Neural progenitor cell (in vitro differentiated cells): Measurements from ENCODE around the gene CSE1L. TPM values are rescaled to one million over a fixed set of nuclear protein-coding genes. Genes with fewer than 3 reads are reported as not detected.
"Not testable (repeated sequence)": the region's sequence is repeated elsewhere in the genome, so short reads cannot be mapped to it uniquely, and the experiment has no call there.

Source experiments
- DNase-seq: peaks from one replicate; pipeline ENCODE4 v3.0.0-alpha.2; 2016; ENCODE audit warnings: low spot score
- H2AFZ ChIP-seq: fragments of 200-600 bp; sonication (generic); replicated peaks from 2 replicates; pipeline ENCODE4 v1.6.1; 2016; ENCODE audit warnings: antibody characterized with exemption
- H3F3A ChIP-seq: fragments of 200-600 bp; sonication (generic); 2 replicates; pipeline ENCODE4 v1.6.1; 2016; ENCODE audit warnings: antibody characterized with exemption, low read depth
- H3K27ac ChIP-seq: fragments of 200-600 bp; sonication (generic); 2 replicates; pipeline ENCODE4 v1.5.1; 2016; ENCODE audit warnings: mild to moderate bottlenecking
- H3K27me3 ChIP-seq: fragments of 200-600 bp; sonication (generic); 2 replicates; pipeline ENCODE4 v1.6.1; 2016; ENCODE audit warnings: mild to moderate bottlenecking, moderate library complexity
- H3K36me3 ChIP-seq: fragments of 200-600 bp; sonication (generic); 2 replicates; pipeline ENCODE4 v1.5.1; 2016
- H3K4me1 ChIP-seq: fragments of 200-600 bp; sonication (generic); 2 replicates; pipeline ENCODE4 v1.6.1; 2016; ENCODE audit warnings: mixed run types
- H3K4me2 ChIP-seq: fragments of 200-600 bp; sonication (generic); 2 replicates; pipeline ENCODE4 v1.6.1; 2016
- H3K4me3 ChIP-seq: fragments of 200-600 bp; sonication (generic); 2 replicates; pipeline ENCODE4 v1.5.1; 2016
- H3K79me2 ChIP-seq: fragments of 200-600 bp; sonication (generic); 2 replicates; pipeline ENCODE4 v1.6.1; 2016; ENCODE audit warnings: low read depth
- H3K9ac ChIP-seq: fragments of 200-600 bp; sonication (generic); 2 replicates; pipeline ENCODE4 v1.6.1; 2016
- H3K9me3 ChIP-seq: fragments of 200-600 bp; sonication (generic); 2 replicates; pipeline ENCODE4 v1.5.1; 2016; ENCODE audit warnings: low read depth
- H4K20me1 ChIP-seq: fragments of 200-600 bp; sonication (generic); 2 replicates; pipeline ENCODE4 v1.6.1; 2016; ENCODE audit warnings: low read depth
- H3K27ac Mint-ChIP-seq: 3 replicates; pipeline ENCODE4 v1.8.0; 2021; ENCODE audit warnings: mixed read lengths
- H3K27me3 Mint-ChIP-seq: 2 replicates; pipeline ENCODE4 v1.8.0; 2022; ENCODE audit warnings: low read depth, mild to moderate bottlenecking, inconsistent platforms, moderate library complexity, mixed read lengths; ENCODE audit not compliant: insufficient read depth
- H3K36me3 Mint-ChIP-seq: 3 replicates; pipeline ENCODE4 v1.8.0; 2021; ENCODE audit warnings: mixed read lengths
- H3K4me1 Mint-ChIP-seq: 3 replicates; pipeline ENCODE4 v1.8.0; 2021; ENCODE audit warnings: mixed read lengths
- H3K4me3 Mint-ChIP-seq: 3 replicates; pipeline ENCODE4 v1.8.0; 2021; ENCODE audit warnings: mild to moderate bottlenecking, moderate library complexity, mixed read lengths
- H3K9me3 Mint-ChIP-seq: 3 replicates; pipeline ENCODE4 v1.8.0; 2020; ENCODE audit warnings: mixed read lengths
- EZH2 ChIP-seq: fragments of 200-600 bp; sonication (generic); IDR thresholded peaks from 2 replicates; pipeline ENCODE4 v1.6.1; 2017; ENCODE audit warnings: antibody characterized with exemption, mild to moderate bottlenecking, moderate library complexity
- EZH2phosphoT487 ChIP-seq: fragments of 200-600 bp; sonication (generic); IDR thresholded peaks from 2 replicates; pipeline ENCODE4 v1.6.1; 2017; ENCODE audit warnings: antibody characterized with exemption
- total RNA-seq: library from RNA; depleted of rRNA; stranded (reverse); fragments of >200 nt; gene quantifications from 2 replicates; pipeline ENCODE4 v1.2.3, GENCODE V29; 2015; ENCODE audit warnings: low replicate concordance
- TF ChIP-seq, protein P1 (sequence below): fragments of 200-600 bp; sonication (generic); IDR thresholded peaks from 2 replicates; pipeline ENCODE4 v1.5.1; 2017; ENCODE audit warnings: antibody characterized with exemption, mild to moderate bottlenecking

CSE1L gene
- total RNA-seq, 1 donor from 2014 or later, result 348 TPM

DNA sequence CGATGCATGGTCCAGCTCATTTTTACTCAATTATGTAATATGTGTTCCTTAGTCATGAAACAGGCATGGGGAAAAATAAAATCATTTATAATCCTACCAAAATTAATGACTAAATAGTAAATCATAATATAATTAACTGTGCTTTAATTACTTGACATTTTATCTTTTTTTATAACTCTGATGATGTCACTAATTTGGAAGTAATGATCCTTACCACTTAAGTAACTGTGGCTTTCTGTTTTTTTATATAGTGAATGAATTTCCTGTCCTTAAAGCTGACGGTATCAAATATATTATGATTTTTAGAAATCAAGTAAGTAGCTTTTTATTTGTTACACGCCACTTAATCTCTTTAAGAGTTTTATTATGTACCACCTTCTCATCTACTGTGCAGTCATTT lies 32.2 kb downstream of the CSE1L start:
- Mint-ChIP-seq H3K36me3 (peaks cover 28% of the 10 kb centered on the region), H3K4me3 (no peak overlapping the region), H3K27me3 (no peaks in the 10 kb centered on the region), H3K27ac (no peak overlapping the region), H3K9me3 (no peaks in the 10 kb centered on the region), H3K4me1 (no peaks in the 10 kb centered on the region)
- Histone ChIP-seq H2AFZ (no peak overlapping the region), H3K4me2 (no peak overlapping the region), H3K27ac (no peak overlapping the region), H3K9me3 (no peaks in the 10 kb centered on the region), H3K79me2 (peaks cover 6% of the 10 kb centered on the region), H3K4me3 (no peak overlapping the region), H4K20me1 (peaks cover 15% of the 10 kb centered on the region), H3K9ac (no peak overlapping the region), H3F3A (peaks cover 7% of the 10 kb centered on the region), H3K36me3 (peaks cover 34% of the 10 kb centered on the region), H3K27me3 (no peaks in the 10 kb centered on the region), H3K4me1 (no peaks in the 10 kb centered on the region)
- no peak for DNase-seq
- TF ChIP-seq, protein P1, sequence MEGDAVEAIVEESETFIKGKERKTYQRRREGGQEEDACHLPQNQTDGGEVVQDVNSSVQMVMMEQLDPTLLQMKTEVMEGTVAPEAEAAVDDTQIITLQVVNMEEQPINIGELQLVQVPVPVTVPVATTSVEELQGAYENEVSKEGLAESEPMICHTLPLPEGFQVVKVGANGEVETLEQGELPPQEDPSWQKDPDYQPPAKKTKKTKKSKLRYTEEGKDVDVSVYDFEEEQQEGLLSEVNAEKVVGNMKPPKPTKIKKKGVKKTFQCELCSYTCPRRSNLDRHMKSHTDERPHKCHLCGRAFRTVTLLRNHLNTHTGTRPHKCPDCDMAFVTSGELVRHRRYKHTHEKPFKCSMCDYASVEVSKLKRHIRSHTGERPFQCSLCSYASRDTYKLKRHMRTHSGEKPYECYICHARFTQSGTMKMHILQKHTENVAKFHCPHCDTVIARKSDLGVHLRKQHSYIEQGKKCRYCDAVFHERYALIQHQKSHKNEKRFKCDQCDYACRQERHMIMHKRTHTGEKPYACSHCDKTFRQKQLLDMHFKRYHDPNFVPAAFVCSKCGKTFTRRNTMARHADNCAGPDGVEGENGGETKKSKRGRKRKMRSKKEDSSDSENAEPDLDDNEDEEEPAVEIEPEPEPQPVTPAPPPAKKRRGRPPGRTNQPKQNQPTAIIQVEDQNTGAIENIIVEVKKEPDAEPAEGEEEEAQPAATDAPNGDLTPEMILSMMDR, result no peak
- TF ChIP-seq EZH2 (no peak), EZH2phosphoT487 (no peak)

DNA sequence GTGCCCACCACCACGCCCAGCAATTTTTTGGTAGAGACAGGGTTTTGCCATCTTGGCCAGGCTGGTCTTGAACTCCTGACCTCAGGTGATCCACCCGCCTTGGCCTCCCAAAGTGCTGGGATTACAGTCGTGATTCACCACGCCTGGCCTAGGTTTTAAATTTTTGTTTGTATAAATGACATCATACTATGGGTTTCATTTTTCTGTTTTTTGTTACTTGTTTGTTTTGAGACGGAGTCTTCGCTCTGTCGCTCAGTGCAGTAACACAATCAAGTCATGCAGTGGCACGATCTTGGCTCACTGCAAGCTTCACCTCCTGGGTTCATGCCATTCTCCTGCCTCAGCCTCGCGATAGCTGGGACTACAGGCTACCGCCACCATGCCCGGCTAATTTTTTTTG lies 36.2 kb downstream of the CSE1L start:
- peaks cover 31% of the 10 kb centered on the region for H3K36me3 ChIP-seq
- not testable (repeated sequence) for H4K20me1 ChIP-seq, H3K4me2 ChIP-seq, H3K9me3 Mint-ChIP-seq, DNase-seq, H3F3A ChIP-seq, H3K27ac Mint-ChIP-seq, H3K27me3 Mint-ChIP-seq, H3K9me3 ChIP-seq, H2AFZ ChIP-seq, H3K4me3 Mint-ChIP-seq, H3K4me1 ChIP-seq, H3K9ac ChIP-seq, H3K27me3 ChIP-seq, H3K4me1 Mint-ChIP-seq, H3K27ac ChIP-seq, H3K4me3 ChIP-seq
- H3K79me2 ChIP-seq, result peaks cover 16% of the 10 kb centered on the region
- H3K36me3 Mint-ChIP-seq, result peaks cover 30% of the 10 kb centered on the region

DNA sequence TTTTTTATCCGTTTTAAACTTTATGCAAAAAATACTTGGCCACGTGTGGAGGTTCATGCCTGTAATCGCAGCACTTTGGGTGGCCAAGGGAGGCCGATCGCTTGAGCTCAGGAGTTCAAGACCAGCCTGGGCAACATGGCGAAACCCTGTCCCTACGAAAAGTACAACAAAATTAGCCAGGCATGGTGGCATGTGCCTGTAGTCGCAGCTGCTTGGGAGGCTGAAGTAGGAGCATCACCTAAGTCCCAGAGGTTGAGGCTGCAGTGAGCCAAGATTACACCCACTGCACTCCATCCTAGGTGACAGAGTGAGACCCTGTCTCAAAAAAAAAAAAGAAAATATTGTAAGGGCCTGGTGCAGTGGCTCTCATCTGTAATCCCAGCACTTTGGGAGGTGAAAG lies 45.0 kb downstream of the CSE1L start:
- Histone ChIP-seq H3K4me2 (no peak overlapping the region), H3K36me3 (peaks cover 68% of the 10 kb centered on the region), H2AFZ (no peak overlapping the region), H3K79me2 (peaks cover 14% of the 10 kb centered on the region), H3F3A (peaks cover 37% of the 10 kb centered on the region), H3K9ac (no peak overlapping the region), H3K4me1 (no peaks in the 10 kb centered on the region), H4K20me1 (peaks cover 4% of the 10 kb centered on the region), H3K27ac (no peak overlapping the region), H3K4me3 (no peak overlapping the region), H3K9me3 (no peaks in the 10 kb centered on the region), H3K27me3 (no peaks in the 10 kb centered on the region)
- no peaks in the 10 kb centered on the region for H3K9me3 Mint-ChIP-seq
- no peaks in the 10 kb centered on the region for H3K4me1 Mint-ChIP-seq
- H3K27me3 Mint-ChIP-seq, result peaks cover 3% of the 10 kb centered on the region
- H3K27ac Mint-ChIP-seq, result no peak overlapping the region
- no peak overlapping the region for H3K4me3 Mint-ChIP-seq
- no peak for TF ChIP-seq EZH2phosphoT487
- no peak for DNase-seq
- H3K36me3 Mint-ChIP-seq, result peaks cover 35% of the 10 kb centered on the region

DNA sequence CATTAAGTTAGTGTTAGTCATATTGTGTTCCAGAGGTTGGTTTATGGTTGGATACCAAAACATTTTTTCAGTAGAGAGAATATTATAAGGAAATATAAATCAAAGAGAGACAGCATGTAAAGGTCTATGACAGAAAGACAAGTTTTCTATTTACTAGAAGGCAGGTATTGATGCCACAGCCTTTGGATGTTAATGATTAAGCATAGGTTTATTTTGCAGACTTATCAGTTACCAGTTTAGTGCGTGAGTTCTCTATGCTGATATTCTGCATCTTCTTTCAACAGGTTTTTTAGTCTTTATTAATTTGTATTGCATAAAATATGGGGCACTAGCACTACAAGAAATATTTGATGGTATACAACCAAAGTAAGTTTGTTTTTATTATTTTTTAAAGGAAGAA lies 45.6 kb downstream of the CSE1L start:
- peak overlapping the region; percentile 21 for H3K27ac ChIP-seq
- Mint-ChIP-seq H3K9me3 (no peaks in the 10 kb centered on the region), H3K27ac (no peak overlapping the region), H3K27me3 (peaks cover 3% of the 10 kb centered on the region), H3K4me3 (no peak overlapping the region), H3K36me3 (peaks cover 38% of the 10 kb centered on the region), H3K4me1 (no peaks in the 10 kb centered on the region)
- no peaks in the 10 kb centered on the region for H3K4me1 ChIP-seq
- peaks cover 74% of the 10 kb centered on the region for H3K36me3 ChIP-seq
- H3F3A ChIP-seq, result peaks cover 37% of the 10 kb centered on the region
- H3K79me2 ChIP-seq, result peaks cover 19% of the 10 kb centered on the region
- no peak overlapping the region for H3K4me3 ChIP-seq
- peaks cover 4% of the 10 kb centered on the region for H4K20me1 ChIP-seq
- no peak overlapping the region for H3K9ac ChIP-seq
- no peak overlapping the region for H2AFZ ChIP-seq
- H3K4me2 ChIP-seq, result no peak overlapping the region
- H3K27me3 ChIP-seq, result no peaks in the 10 kb centered on the region
- H3K9me3 ChIP-seq, result no peaks in the 10 kb centered on the region
- DNase-seq, result no peak
- TF ChIP-seq EZH2phosphoT487, result no peak
- TF ChIP-seq EZH2, result no peak
- TF ChIP-seq, protein P1, result no peak
